K562 (cell line): ENCODE data around the gene ANKRD11. TPM values are rescaled to one million over a fixed set of nuclear protein-coding genes. Genes with fewer than 3 reads are reported as not detected.

Source experiments
- ATAC-seq: fragments of 200-7000 bp; cut with Tn5 transposase; 3 replicates; pipeline ENCODE4 v1.9.1; 2020; ENCODE audit warnings: moderate library complexity
- BruUV-seq: library from RNA; stranded (reverse); fragments of 400-500 nt; replicated peaks from 2 replicates; lab custom pipeline; 2021; lab: Mats Ljungman, UMichigan
- CTCF ChIA-PET: fragments of 300-600 bp; formaldehyde crosslinking; extraction: SDS; loops from one replicate; lab custom pipeline; 2021; ENCODE audit warnings: low intra/inter-chr PET ratio; lab: Yijun Ruan, JAX
- POLR2A ChIA-PET: fragments of 300-600, 350-650 bp; sonication (Branson Sonifier 250); formaldehyde crosslinking; extraction: SDS; loops from one replicate; lab custom pipeline; 2021; ENCODE audit warnings: antibody characterized with exemption, inconsistent platforms; lab: Yijun Ruan, JAX
- DNase-seq, 4 experiments: peaks; one replicate each; pipeline versions ENCODE4 v3.0.0 to v3.0.0-alpha.2; 2011 to 2018; ENCODE audit warnings: low spot score in 3 of 4, mixed read lengths in 3 of 4; ENCODE audit errors: extremely low read depth in 1 of 4
- FAIRE-seq: peaks from 2 replicates; lab custom pipeline; 2011; peaks lifted over from hg19 to GRCh38; lab: Jason Lieb, UNC
- H2AFZ ChIP-seq: 2 replicates; pipeline ENCODE4 v1.6.0; 2011; ENCODE audit warnings: low read depth, low read length, control low read depth, inconsistent platforms
- H3K27ac ChIP-seq: fragments of 200-600 bp; 3 replicates; pipeline ENCODE4 v1.8.0; 2011; ENCODE audit warnings: low read depth, mild to moderate bottlenecking, control low read depth, inconsistent platforms, low read length, moderate library complexity, mixed read lengths; ENCODE audit errors: extremely low read depth
- H3K27me3 ChIP-seq, 2 experiments: fragments of 300-600 bp in 1 of 2; 2 replicates in 1 of 2; 3 replicates in 1 of 2; pipeline versions ENCODE4 v1.6.0 to v1.8.0; 2011; ENCODE audit warnings: inconsistent platforms in 2 of 2, low read length in 2 of 2, mild to moderate bottlenecking in 1 of 2, mixed read lengths in 1 of 2, moderate library complexity in 1 of 2; ENCODE audit not compliant: control insufficient read depth in 2 of 2, insufficient read depth in 2 of 2
- H3K36me3 ChIP-seq: fragments of 300-600 bp; 3 replicates; pipeline ENCODE4 v1.8.0; 2011; ENCODE audit warnings: mild to moderate bottlenecking, low read length, inconsistent platforms; ENCODE audit not compliant: control insufficient read depth, insufficient read depth
- H3K4me1 ChIP-seq, 2 experiments: fragments of 200-600 bp in 1 of 2; replicated peaks in 1 of 2; 2 replicates in 1 of 2; 3 replicates in 1 of 2; pipeline versions ENCODE4 v1.5.1 to v1.8.0; 2011; ENCODE audit warnings: inconsistent platforms in 2 of 2, low read length in 2 of 2, mild to moderate bottlenecking in 1 of 2, mixed read lengths in 1 of 2, moderate library complexity in 1 of 2; ENCODE audit not compliant: control insufficient read depth in 2 of 2, insufficient read depth in 2 of 2
- H3K4me2 ChIP-seq: 2 replicates; pipeline ENCODE4 v1.6.1; 2011; ENCODE audit warnings: low read length, control low read depth, inconsistent platforms, mixed read lengths; ENCODE audit not compliant: insufficient read depth
- H3K4me3 ChIP-seq: fragments of 200-600 bp; sonication (generic), shearing (Covaris generic); 2 replicates; pipeline ENCODE4 v1.5.1; 2016; ENCODE audit warnings: control low read depth, inconsistent platforms
- H3K79me2 ChIP-seq: fragments of 200-600 bp; 3 replicates; pipeline ENCODE4 v1.8.0; 2011; ENCODE audit warnings: low read length, inconsistent platforms; ENCODE audit not compliant: control insufficient read depth, insufficient read depth
- H3K9ac ChIP-seq, 2 experiments: 2 replicates each; pipeline versions ENCODE4 v1.6.0 to v1.6.1; 2011; ENCODE audit warnings: low read depth in 2 of 2, low read length in 2 of 2, control low read depth in 1 of 2, inconsistent platforms in 1 of 2, mild to moderate bottlenecking in 1 of 2, mixed read lengths in 1 of 2; ENCODE audit not compliant: insufficient read depth in 1 of 2
- H3K9me1 ChIP-seq: one replicate; pipeline ENCODE4 v1.6.0; 2011; ENCODE audit warnings: inconsistent platforms, mild to moderate bottlenecking, low read length, moderate library complexity; ENCODE audit not compliant: control insufficient read depth, insufficient read depth
- H3K9me3 ChIP-seq: replicated peaks from 2 replicates; pipeline ENCODE4 v1.5.1; 2011; ENCODE audit warnings: low read depth, low read length, inconsistent platforms; ENCODE audit not compliant: control insufficient read depth, insufficient read depth
- H4K20me1 ChIP-seq: replicated peaks from 2 replicates; pipeline ENCODE4 v1.6.1; 2011; ENCODE audit warnings: low read length, inconsistent platforms, mixed read lengths; ENCODE audit not compliant: control insufficient read depth, insufficient read depth
- CREB1 ChIP-seq, 2 experiments: sonication (generic) in 1 of 2; formaldehyde crosslinking in 1 of 2; IDR thresholded peaks; 2 replicates each; pipeline versions ENCODE4 v1.6.1 to v1.8.0; 2012 to 2022; ENCODE audit warnings: inconsistent platforms in 1 of 2, mild to moderate bottlenecking in 1 of 2, missing genetic modification reagents in 1 of 2, moderate library complexity in 1 of 2
- NEUROD1 ChIP-seq: fragments of 150-350 bp; IDR thresholded peaks from 2 replicates; pipeline ENCODE4 v1.6.1; 2014; ENCODE audit warnings: borderline replicate concordance, low read length, low read depth; ENCODE audit not compliant: partially characterized antibody
- POLR2G ChIP-seq: fragments of 200-400 bp; formaldehyde crosslinking; IDR thresholded peaks from 2 replicates; pipeline ENCODE4 v1.6.1; 2017; ENCODE audit warnings: low read depth, mild to moderate bottlenecking, antibody characterized with exemption, low read length, moderate library complexity
- RAD51 ChIP-seq: fragments of 450-650 bp; IDR thresholded peaks from 2 replicates; pipeline ENCODE4 v1.7.1; 2016; ENCODE audit warnings: low read depth, mild to moderate bottlenecking, borderline replicate concordance
- RBM22 ChIP-seq: fragments of 200-400 bp; formaldehyde crosslinking; IDR thresholded peaks from 2 replicates; pipeline ENCODE4 v1.6.1; 2018; ENCODE audit warnings: low read length, low read depth; ENCODE audit not compliant: poor library complexity, severe bottlenecking
- THRA ChIP-seq: fragments of 450-650 bp; IDR thresholded peaks from 2 replicates; pipeline ENCODE4 v1.6.1; 2017; ENCODE audit warnings: mild to moderate bottlenecking, moderate library complexity
- XRCC5 ChIP-seq: fragments of 200-400 bp; formaldehyde crosslinking; IDR thresholded peaks from 2 replicates; pipeline ENCODE4 v1.6.1; 2017; ENCODE audit warnings: low read depth, mild to moderate bottlenecking, low read length
- YY1 ChIP-seq, 3 experiments: IDR thresholded peaks; 2 replicates each; pipeline ENCODE4 v1.6.1; 2011; ENCODE audit warnings: low read length in 2 of 3, mild to moderate bottlenecking in 2 of 3, moderate library complexity in 2 of 3, borderline replicate concordance in 1 of 3, control low read depth in 1 of 3, low read depth in 1 of 3; ENCODE audit not compliant: insufficient read depth in 3 of 3, insufficient replicate concordance in 2 of 3, control insufficient read depth in 1 of 3, insufficient read length in 1 of 3; ENCODE audit errors: extremely low read depth in 1 of 3
- ZBTB7A ChIP-seq: IDR thresholded peaks from 2 replicates; pipeline ENCODE4 v1.6.1; 2011; ENCODE audit warnings: low read depth, mild to moderate bottlenecking, low read length, moderate library complexity, borderline replicate concordance; ENCODE audit not compliant: control insufficient read depth
- ZNF121 ChIP-seq: sonication (generic); formaldehyde crosslinking; conservative IDR thresholded peaks from 2 replicates; pipeline ENCODE4 v1.8.0; 2022; ENCODE audit warnings: missing genetic modification reagents
- ZNF212 ChIP-seq: fragments of 450-650 bp; formaldehyde crosslinking; IDR thresholded peaks from 2 replicates; pipeline ENCODE4 v1.4.0; 2020; ENCODE audit warnings: mild to moderate bottlenecking
- ZNF79 ChIP-seq: fragments of 250-450 bp; sonication (Bioruptor Pico); IDR thresholded peaks from 2 replicates; pipeline ENCODE4 v1.4.0; 2020; ENCODE audit warnings: low read depth, mild to moderate bottlenecking, moderate library complexity
- whole genome bisulfite sequencing: fragments of 100-300 bp; shearing (Covaris generic); methylation state at CpG from one replicate; pipeline ENCODE4 v1.1.6; 2016; ENCODE audit warnings: low coverage, mixed read lengths; ENCODE audit not compliant: insufficient coverage; ENCODE audit errors: missing lambda C conversion rate; 5-methylcytosine and 5-hydroxymethylcytosine counted together
- in situ Hi-C: fragments of 300-500 bp; cut with MboI; formaldehyde crosslinking; loops from 4 replicates; pipeline ENCODE4 v1.15.0; 2018; ENCODE audit warnings: inconsistent platforms, mixed read lengths
- intact Hi-C: fragments of 100-400 bp; cut with micrococcal nuclease; formaldehyde crosslinking; loops from 2 replicates; pipeline ENCODE4 v1.14.2; 2022
- polyA plus RNA-seq, 8 experiments: library from polyadenylated mRNA; depleted of rRNA in 4 of 8; stranded (reverse) in 5 of 8; unstranded in 3 of 8; fragments of >200 nt; fragmentation: Nextera tagmentation in 2 of 8; fragmentation: Illumina TruSeq in 1 of 8; extraction: Ambion mirVana in 2 of 8; extraction: Trizol in 1 of 8; gene quantifications; 2 replicates each; pipeline versions ENCODE4 v1.2.1 to v1.2.3, GENCODE V29; 2011 to 2014; ENCODE audit warnings: inconsistent platforms in 1 of 8, missing spikeins in 1 of 8
- total RNA-seq, 7 experiments: library from RNA; depleted of rRNA in 6 of 7; stranded (reverse); fragments of >200 nt in 6 of 7; fragmentation: Illumina TruSeq in 2 of 7; extraction: Trizol in 2 of 7; gene quantifications; 2 replicates each; pipeline versions ENCODE4 v1.2.1 to v1.2.3, GENCODE V29; 2011 to 2021; ENCODE audit warnings: low replicate concordance in 1 of 7

ANKRD11 gene
- total and polyA plus RNA-seq, 9 of the 15 experiments (the other 6 are each of a cell fraction or from before 2014, with no cell fraction given): 4.7 to 126 (median 31.7) TPM

GRCh38 chr16:89409161-89409711, 81.1 kb downstream of the ANKRD11 start:
- Histone ChIP-seq H3K27ac (peak overlapping the region; percentile 31; the same call in 2 of the 3 replicates), H3K36me3 (peaks cover 14% of the 10 kb centered on the region; the same call in 2 of the 3 replicates), H3K4me2 (no peak overlapping the region; the same call in 1 of the 2 replicates), H4K20me1 (peaks cover 90% of the 10 kb centered on the region), H2AFZ (no peak overlapping the region), H3K9ac (peak overlapping the region in 1 of 2 experiments; percentile 31; a peak in 1 of 4 replicates), H3K9me1 (peaks cover 29% of the 10 kb centered on the region), H3K4me1 (peaks cover 48 to 69% of the 10 kb centered on the region in 2 experiments), H3K79me2 (peaks cover 97% of the 10 kb centered on the region), H3K4me3 (no peak overlapping the region), H3K27me3 (no peaks in the 10 kb centered on the region), H3K9me3 (no peaks in the 10 kb centered on the region)
- ChIA-PET POLR2A (interaction anchor here (0.7 to 2.2 kb wide), 8 partner anchors 8 to 82 kb away, joined by 3 to 12 read pairs (median 3); no protein-coding TSS in a partner anchor), CTCF (no interaction called here)
- FAIRE-seq (peak; percentile 70), ATAC-seq (peak; percentile 13; the same call in 2 of the 3 replicates), DNase-seq (no peak)
- no TSS peak for BruUV-seq
- TF ChIP-seq ZNF212 (CRISPR knock-in tag): no peak
- TF ChIP-seq ZNF121: 0 out of 2 replicates have a peak, but pooled peaks have one; percentile 10
- in situ Hi-C loops (no loop called here), intact Hi-C loops (no loop called here)
- 65% methylated on average over 13 of the region's 13 CpGs for WGBS

GRCh38 chr16:89408315-89408714, 82.0 kb downstream of the ANKRD11 start:
- ATAC-seq (no peak), DNase-seq (no peak), FAIRE-seq (no peak)
- Histone ChIP-seq H3K4me2 (peak overlapping the region; percentile 12; the same call in 1 of the 2 replicates), H3K9me1 (peaks cover 24% of the 10 kb centered on the region), H3K9ac (peak overlapping the region in 1 of 2 experiments; percentile 70; a peak in 2 of 4 replicates), H4K20me1 (peaks cover 90% of the 10 kb centered on the region), H3K27ac (no peak overlapping the region), H3K4me1 (peaks cover 44 to 63% of the 10 kb centered on the region in 2 experiments), H2AFZ (no peak overlapping the region), H3K4me3 (no peak overlapping the region), H3K9me3 (no peaks in the 10 kb centered on the region), H3K79me2 (peaks cover 97% of the 10 kb centered on the region), H3K36me3 (peaks cover 16% of the 10 kb centered on the region; the same call in 2 of the 3 replicates), H3K27me3 (no peaks in the 10 kb centered on the region)
- TF ChIP-seq NEUROD1 (no peak), POLR2G (peak; percentile 47), CREB1 (IDR thresholded peaks at IDR 0.05) (no peak), CREB1 (CRISPR knock-in tag; IDR thresholded peaks at IDR 0.05) (no peak), RBM22 (peak; percentile 84), YY1 (IDR thresholded peaks at IDR 0.05; ENCODE audit: borderline replicate concordance in 1 of 3, control insufficient read depth in 1 of 3, extremely low read depth in 1 of 3, insufficient read depth in 3 of 3, insufficient read length in 1 of 3, insufficient replicate concordance in 2 of 3, low read depth in 1 of 3, low read length in 2 of 3) (no peak), ZBTB7A (no peak), RAD51 (no peak), XRCC5 (no peak), ZNF79 (CRISPR knock-in tag) (no peak), THRA (no peak)
- intact Hi-C loops: no loop called here
- 80% methylated on average over 9 of the region's 12 CpGs for WGBS
- CTCF ChIA-PET: no interaction called here
- in situ Hi-C loops: no loop called here
- POLR2A ChIA-PET: interaction anchor here (1.1 to 1.4 kb wide), 3 partner anchors 10 to 19 kb away, joined by 3 to 4 read pairs (median 4); no protein-coding TSS in a partner anchor
- no TSS peak for BruUV-seq
